ENCODE data around the gene MCRS1. TPM values are rescaled to one million over a fixed set of nuclear protein-coding genes. Genes with fewer than 3 reads are reported as not detected.

MCRS1 gene
- total and polyA plus RNA-seq, 3 experiments from 2014 or later: 61.6 to 96.5 (median 89.1) TPM

- ChIA-PET POLR2A (interaction anchor here (1.2 kb wide), 1 partner anchor 19 kb away, joined by 3 read pairs; the partner anchor contains the start of gene KCNH3), CTCF (interaction anchor here (1.1 kb wide), 1 partner anchor 215 kb away, joined by 3 read pairs; no protein-coding TSS in a partner anchor)
- H3K4me3 Mint-ChIP-seq: no peak overlapping the region
These were observed 10.6 kb downstream of the MCRS1 start for GRCh38 chr12:49557187-49557916.

GRCh38 chr12:49556391-49557186 is 11.4 kb downstream of the MCRS1 start:
- Histone ChIP-seq H3K4me1 (ENCODE audit: insufficient read depth, low read length) (peaks cover 5% of the 10 kb centered on the region), H3K4me3 (ENCODE audit: low read length) (no peak overlapping the region), H3K36me3 (ENCODE audit: insufficient read depth, low read length) (peaks cover 26% of the 10 kb centered on the region), H3K27ac (ENCODE audit: low read depth, low read length) (no peak overlapping the region), H3K27me3 (ENCODE audit: insufficient read depth, low read length, poor library complexity, severe bottlenecking) (no peaks in the 10 kb centered on the region), H3K9me3 (ENCODE audit: low read length) (no peaks in the 10 kb centered on the region)
- CTCF ChIA-PET: interaction anchor here (1.1 kb wide), 1 partner anchor 214 kb away, joined by 3 read pairs; no protein-coding TSS in a partner anchor
- Mint-ChIP-seq H3K27ac (peak overlapping the region in 5 of 8 donors; percentile 1 to 86 (median 38)), H3K36me3 (peaks cover 0 to 48% (median 7%) of the 10 kb centered on the region in 3 donors), H3K4me3 (peak overlapping the region in 1 of 7 donors; percentile 44), H3K9me3 (no peaks in the 10 kb centered on the region), H3K27me3 (no peaks in the 10 kb centered on the region), H3K4me1 (peaks cover 8 to 14% (median 13%) of the 10 kb centered on the region in 3 donors)
- POLR2A ChIA-PET: no interaction called here
- no peak for DNase-seq

More at GRCh38 chr12:49557187-49557916, 10.6 kb downstream of the MCRS1 start:
- DNase-seq: no peak
- Histone ChIP-seq H3K4me1 (ENCODE audit: insufficient read depth, low read length) (peaks cover 5% of the 10 kb centered on the region), H3K27me3 (ENCODE audit: insufficient read depth, low read length, poor library complexity, severe bottlenecking) (no peaks in the 10 kb centered on the region), H3K36me3 (ENCODE audit: insufficient read depth, low read length) (peaks cover 34% of the 10 kb centered on the region), H3K9me3 (ENCODE audit: low read length) (no peaks in the 10 kb centered on the region), H3K27ac (ENCODE audit: low read depth, low read length) (no peak overlapping the region), H3K4me3 (ENCODE audit: low read length) (no peak overlapping the region)
- no peak overlapping the region for H3K27ac Mint-ChIP-seq
- no peaks in the 10 kb centered on the region for H3K27me3 Mint-ChIP-seq
- H3K4me1 Mint-ChIP-seq: peaks cover 11 to 14% (median 13%) of the 10 kb centered on the region in 3 donors
- peaks cover 3 to 54% (median 10%) of the 10 kb centered on the region in 3 donors for H3K36me3 Mint-ChIP-seq
- no peaks in the 10 kb centered on the region for H3K9me3 Mint-ChIP-seq

- H3K4me3 Mint-ChIP-seq: peak overlapping the region in 1 of 7 donors; percentile 44
- no peak overlapping the region for H3K27ac ChIP-seq (ENCODE audit: low read depth, low read length)
- H3K4me1 ChIP-seq (ENCODE audit: insufficient read depth, low read length): peaks cover 5% of the 10 kb centered on the region
- DNase-seq: no peak
- no peak overlapping the region for H3K4me3 ChIP-seq (ENCODE audit: low read length)
- H3K9me3 Mint-ChIP-seq: no peaks in the 10 kb centered on the region
- no peak overlapping the region for H3K27ac Mint-ChIP-seq
- POLR2A ChIA-PET: interaction anchor here (0.5 kb wide), 1 partner anchor 19 kb away, joined by 3 read pairs; no protein-coding TSS in a partner anchor
- H3K4me1 Mint-ChIP-seq: peaks cover 6 to 10% (median 7%) of the 10 kb centered on the region in 3 donors
- H3K27me3 ChIP-seq (ENCODE audit: insufficient read depth, low read length, poor library complexity, severe bottlenecking): no peaks in the 10 kb centered on the region
- H3K27me3 Mint-ChIP-seq: peaks cover 0 to under 1% of the 10 kb centered on the region in 2 donors
- CTCF ChIA-PET: interaction anchor here (1.1 to 2.4 kb wide), 3 partner anchors 11 to 185 kb away, joined by 3 to 10 read pairs (median 4); partner anchors contain the start of genes MCRS1 and TMBIM6
- no peaks in the 10 kb centered on the region for H3K9me3 ChIP-seq (ENCODE audit: low read length)
- peaks cover 0 to 40% (median 4%) of the 10 kb centered on the region in 3 donors for H3K36me3 Mint-ChIP-seq
- H3K36me3 ChIP-seq (ENCODE audit: insufficient read depth, low read length): peaks cover 19% of the 10 kb centered on the region
These were observed 12.1 kb downstream of the MCRS1 start for GRCh38 chr12:49555631-49556390.

- Mint-ChIP-seq H3K4me1 (peaks cover 4 to 6% (median 6%) of the 10 kb centered on the region in 3 donors), H3K27me3 (peaks cover 0 to 3% of the 10 kb centered on the region in 2 donors), H3K4me3 (no peak overlapping the region), H3K27ac (no peak overlapping the region), H3K9me3 (no peaks in the 10 kb centered on the region), H3K36me3 (peaks cover 0 to 25% (median 2%) of the 10 kb centered on the region in 3 donors)
- ChIA-PET POLR2A (interaction anchor here (1.9 kb wide), 1 partner anchor 13 kb away, joined by 4 read pairs; no protein-coding TSS in a partner anchor), CTCF (interaction anchor here (0.7 to 2.4 kb wide), 21 partner anchors 10 to 266 kb away, joined by 3 to 12 read pairs (median 4); partner anchors contain the start of genes PRPF40B and TMBIM6)
- no peaks in the 10 kb centered on the region for H3K9me3 ChIP-seq (ENCODE audit: low read length)
- no peak overlapping the region for H3K4me3 ChIP-seq (ENCODE audit: low read length)
- peaks cover 5% of the 10 kb centered on the region for H3K4me1 ChIP-seq (ENCODE audit: insufficient read depth, low read length)
- H3K27ac ChIP-seq (ENCODE audit: low read depth, low read length): no peak overlapping the region
- no peak for DNase-seq
- H3K36me3 ChIP-seq (ENCODE audit: insufficient read depth, low read length): peaks cover 5% of the 10 kb centered on the region
- no peaks in the 10 kb centered on the region for H3K27me3 ChIP-seq (ENCODE audit: insufficient read depth, low read length, poor library complexity, severe bottlenecking)
These were observed 13.7 kb downstream of the MCRS1 start for GRCh38 chr12:49554266-49554665.

- no peak overlapping the region for H3K4me3 ChIP-seq (ENCODE audit: low read length)
- peaks cover 2% of the 10 kb centered on the region for H3K27me3 ChIP-seq (ENCODE audit: insufficient read depth, low read length, poor library complexity, severe bottlenecking)
- no peak overlapping the region for H3K27ac ChIP-seq (ENCODE audit: low read depth, low read length)
- H3K9me3 ChIP-seq (ENCODE audit: low read length): no peaks in the 10 kb centered on the region
- peaks cover 5% of the 10 kb centered on the region for H3K4me1 ChIP-seq (ENCODE audit: insufficient read depth, low read length)
- H3K27me3 Mint-ChIP-seq: peaks cover 3% of the 10 kb centered on the region in 2 donors
- peak in 2 of 5 donors; percentile 31 to 46 for DNase-seq
- H3K9me3 Mint-ChIP-seq: no peaks in the 10 kb centered on the region
- no peaks in the 10 kb centered on the region for H3K36me3 ChIP-seq (ENCODE audit: insufficient read depth, low read length)
- CTCF ChIA-PET: interaction anchor here (0.7 to 2.4 kb wide), 25 partner anchors 9 to 265 kb away, joined by 3 to 12 read pairs (median 4); partner anchors contain the start of genes PRPF40B and TMBIM6
- H3K27ac Mint-ChIP-seq: peak overlapping the region in 3 of 8 donors; percentile 20 to 81 (median 71)
- H3K4me3 Mint-ChIP-seq: peak overlapping the region in 1 of 7 donors; percentile 4
- H3K4me1 Mint-ChIP-seq: peaks cover 4 to 11% (median 6%) of the 10 kb centered on the region in 3 donors
- POLR2A ChIA-PET: interaction anchor here (0.7 to 1.9 kb wide), 3 partner anchors 12 to 69 kb away, joined by 3 to 4 read pairs (median 3); no protein-coding TSS in a partner anchor
- peaks cover 0 to 19% (median 0%) of the 10 kb centered on the region in 3 donors for H3K36me3 Mint-ChIP-seq
These were observed 14.3 kb downstream of the MCRS1 start for GRCh38 chr12:49553512-49554088.

GRCh38 chr12:49552899-49553298 is 15.0 kb downstream of the MCRS1 start:
- no peak overlapping the region for H3K27ac ChIP-seq (ENCODE audit: low read depth, low read length)
- Mint-ChIP-seq H3K36me3 (peaks cover 0 to 13% (median 0%) of the 10 kb centered on the region in 3 donors), H3K9me3 (no peaks in the 10 kb centered on the region), H3K4me1 (peaks cover 6 to 17% (median 6%) of the 10 kb centered on the region in 3 donors), H3K27ac (peak overlapping the region in 1 of 8 donors; percentile 81), H3K4me3 (no peak overlapping the region), H3K27me3 (peaks cover 6 to 8% of the 10 kb centered on the region in 2 donors)
- POLR2A ChIA-PET: interaction anchor here (0.7 to 1.9 kb wide), 3 partner anchors 12 to 70 kb away, joined by 3 to 4 read pairs (median 3); no protein-coding TSS in a partner anchor
- no peaks in the 10 kb centered on the region for H3K36me3 ChIP-seq (ENCODE audit: insufficient read depth, low read length)
- no peak overlapping the region for H3K4me3 ChIP-seq (ENCODE audit: low read length)
- peaks cover 9% of the 10 kb centered on the region for H3K4me1 ChIP-seq (ENCODE audit: insufficient read depth, low read length)
- CTCF ChIA-PET: interaction anchor here (0.8 to 2.3 kb wide), 13 partner anchors 11 to 264 kb away, joined by 3 to 12 read pairs (median 3); partner anchors contain the start of genes PRPF40B and TMBIM6
- DNase-seq: no peak
- H3K9me3 ChIP-seq (ENCODE audit: low read length): no peaks in the 10 kb centered on the region
- peaks cover 9% of the 10 kb centered on the region for H3K27me3 ChIP-seq (ENCODE audit: insufficient read depth, low read length, poor library complexity, severe bottlenecking)
